ENCODE results near the gene RTTN. TPM values are rescaled to one million over a fixed set of nuclear protein-coding genes. Genes with fewer than 3 reads are reported as not detected.

RTTN gene
- total and polyA plus RNA-seq, 2 donors, result 8.1 to 15.7 TPM

GRCh38 chr18:70068981-70069380, 136.5 kb downstream of the RTTN start:
- no peaks in the 10 kb centered on the region for H3K27me3 ChIP-seq (ENCODE audit: control insufficient read depth in 2 of 2, insufficient read depth in 1 of 2, low read length in 1 of 2)
- no peak overlapping the region for H3K4me3 ChIP-seq (ENCODE audit: low read length in 2 of 2)
- no peaks in the 10 kb centered on the region for H3K9me3 ChIP-seq (ENCODE audit: control insufficient read depth in 2 of 2, insufficient read depth in 1 of 2, low read length in 1 of 2)
- no peaks in the 10 kb centered on the region for H3K4me1 ChIP-seq (ENCODE audit: control insufficient read depth in 2 of 2, insufficient read depth in 2 of 2, low read length in 2 of 2)
- no peak for DNase-seq (ENCODE audit: low read depth in 6 of 9, low spot score in 9 of 9)
- H3K36me3 ChIP-seq (ENCODE audit: control insufficient read depth in 2 of 2, insufficient read depth in 2 of 2, low read length in 1 of 2), result peaks cover 0 to 4% of the 10 kb centered on the region in 2 donors
- H3K27ac ChIP-seq (ENCODE audit: low read depth in 1 of 2, low read length in 1 of 2), result no peak overlapping the region

DNA sequence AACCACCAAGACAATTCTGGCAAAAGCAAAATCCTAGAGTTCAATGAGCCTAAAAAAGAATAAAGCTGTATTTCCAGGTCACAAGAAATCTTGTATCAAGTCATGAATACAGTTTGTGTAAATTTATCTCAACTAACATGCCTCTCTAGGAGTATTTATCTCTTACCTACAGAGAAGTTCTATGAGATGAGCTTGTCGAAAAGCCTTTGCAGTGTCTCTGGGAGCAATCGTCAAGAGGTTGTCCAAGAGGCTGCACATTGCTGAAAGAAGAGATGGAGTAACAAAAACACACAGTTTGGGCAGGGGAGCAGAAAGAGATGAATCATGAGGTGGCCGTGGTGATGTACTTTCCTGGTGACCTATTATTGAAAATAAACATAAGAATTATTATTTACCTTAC, 145.8 kb downstream of the RTTN start:
- WGBS, result over 99% methylated on average over 3 of the region's 3 CpGs
- H3K4me3 ChIP-seq (ENCODE audit: low read length in 2 of 2), result no peak overlapping the region
- H3K36me3 ChIP-seq (ENCODE audit: control insufficient read depth in 2 of 2, insufficient read depth in 2 of 2, low read length in 1 of 2), result peaks cover 7 to 22% of the 10 kb centered on the region in 2 donors
- H3K4me1 ChIP-seq (ENCODE audit: control insufficient read depth in 2 of 2, insufficient read depth in 2 of 2, low read length in 2 of 2), result no peaks in the 10 kb centered on the region
- H3K27ac ChIP-seq (ENCODE audit: low read depth in 1 of 2, low read length in 1 of 2), result no peak overlapping the region
- DNase-seq (ENCODE audit: low read depth in 6 of 9, low spot score in 9 of 9), result no peak
- H3K9me3 ChIP-seq (ENCODE audit: control insufficient read depth in 2 of 2, insufficient read depth in 1 of 2, low read length in 1 of 2), result no peaks in the 10 kb centered on the region
- no peaks in the 10 kb centered on the region for H3K27me3 ChIP-seq (ENCODE audit: control insufficient read depth in 2 of 2, insufficient read depth in 1 of 2, low read length in 1 of 2)

DNA sequence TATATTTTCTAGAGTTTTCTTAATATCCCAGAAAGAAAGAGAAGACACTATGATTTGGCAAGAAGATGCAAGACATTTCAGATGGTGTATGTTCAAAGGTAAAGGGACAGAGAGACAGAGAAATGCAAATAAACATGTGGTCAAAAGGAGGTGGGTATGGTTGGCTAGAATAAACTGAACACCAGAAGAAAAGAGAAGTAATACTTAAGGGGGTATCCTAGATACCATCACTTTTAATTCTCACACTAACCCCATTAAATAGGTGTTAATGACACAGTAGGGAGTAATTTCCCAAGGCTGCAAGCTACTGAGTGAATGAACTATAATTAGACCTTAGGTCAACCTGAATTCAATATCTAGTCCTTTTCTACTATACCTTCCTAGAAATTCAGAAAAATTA, 146.6 kb downstream of the RTTN start:
- Histone ChIP-seq H3K27ac (ENCODE audit: low read depth in 1 of 2, low read length in 1 of 2) (no peak overlapping the region), H3K36me3 (ENCODE audit: control insufficient read depth in 2 of 2, insufficient read depth in 2 of 2, low read length in 1 of 2) (peaks cover 7 to 24% of the 10 kb centered on the region in 2 donors), H3K4me3 (ENCODE audit: low read length in 2 of 2) (no peak overlapping the region), H3K4me1 (ENCODE audit: control insufficient read depth in 2 of 2, insufficient read depth in 2 of 2, low read length in 2 of 2) (no peaks in the 10 kb centered on the region), H3K27me3 (ENCODE audit: control insufficient read depth in 2 of 2, insufficient read depth in 1 of 2, low read length in 1 of 2) (no peaks in the 10 kb centered on the region), H3K9me3 (ENCODE audit: control insufficient read depth in 2 of 2, insufficient read depth in 1 of 2, low read length in 1 of 2) (no peaks in the 10 kb centered on the region)
- DNase-seq (ENCODE audit: low read depth in 6 of 9, low spot score in 9 of 9), result no peak

- Histone ChIP-seq H3K36me3 (ENCODE audit: control insufficient read depth in 2 of 2, insufficient read depth in 2 of 2, low read length in 1 of 2) (peaks cover 6% of the 10 kb centered on the region in 2 donors), H3K27me3 (ENCODE audit: control insufficient read depth in 2 of 2, insufficient read depth in 1 of 2, low read length in 1 of 2) (no peaks in the 10 kb centered on the region), H3K9me3 (ENCODE audit: control insufficient read depth in 2 of 2, insufficient read depth in 1 of 2, low read length in 1 of 2) (no peaks in the 10 kb centered on the region), H3K4me3 (ENCODE audit: low read length in 2 of 2) (no peak overlapping the region), H3K27ac (ENCODE audit: low read depth in 1 of 2, low read length in 1 of 2) (no peak overlapping the region), H3K4me1 (ENCODE audit: control insufficient read depth in 2 of 2, insufficient read depth in 2 of 2, low read length in 2 of 2) (no peaks in the 10 kb centered on the region)
- WGBS, result 97% methylated on average over 4 of the region's 4 CpGs
- no peak for DNase-seq (ENCODE audit: low read depth in 6 of 9, low spot score in 9 of 9)
Observed at GRCh38 chr18:70047931-70048603, 157.4 kb downstream of the RTTN start.

DNA sequence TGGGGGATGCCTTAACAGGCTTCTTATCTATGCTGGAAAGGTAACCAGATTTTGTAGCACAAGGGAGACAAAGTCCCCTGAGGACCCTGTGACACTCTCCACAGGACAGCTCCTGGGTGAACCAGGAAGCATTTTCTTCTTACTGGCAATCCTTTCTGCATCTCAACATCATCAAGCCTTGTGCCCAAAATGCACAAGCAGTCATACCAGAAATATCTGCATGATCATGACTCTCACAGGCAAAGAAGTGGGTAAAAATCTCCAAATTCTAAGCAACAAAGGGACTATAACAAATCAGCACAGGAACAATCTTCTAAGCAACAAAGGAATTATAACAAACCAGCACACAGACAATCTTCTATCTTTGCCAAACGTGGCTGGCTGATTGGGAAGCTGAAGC, 158.7 kb downstream of the RTTN start:
- Histone ChIP-seq H3K27ac (ENCODE audit: low read depth in 1 of 2, low read length in 1 of 2) (no peak overlapping the region), H3K36me3 (ENCODE audit: control insufficient read depth in 2 of 2, insufficient read depth in 2 of 2, low read length in 1 of 2) (peaks cover 3 to 6% of the 10 kb centered on the region in 2 donors), H3K27me3 (ENCODE audit: control insufficient read depth in 2 of 2, insufficient read depth in 1 of 2, low read length in 1 of 2) (no peaks in the 10 kb centered on the region), H3K9me3 (ENCODE audit: control insufficient read depth in 2 of 2, insufficient read depth in 1 of 2, low read length in 1 of 2) (no peaks in the 10 kb centered on the region), H3K4me3 (ENCODE audit: low read length in 2 of 2) (no peak overlapping the region), H3K4me1 (ENCODE audit: control insufficient read depth in 2 of 2, insufficient read depth in 2 of 2, low read length in 2 of 2) (no peaks in the 10 kb centered on the region)
- no peak for DNase-seq (ENCODE audit: low read depth in 6 of 9, low spot score in 9 of 9)
- WGBS, result 96% methylated on average over 1 of the region's 1 CpG

DNA sequence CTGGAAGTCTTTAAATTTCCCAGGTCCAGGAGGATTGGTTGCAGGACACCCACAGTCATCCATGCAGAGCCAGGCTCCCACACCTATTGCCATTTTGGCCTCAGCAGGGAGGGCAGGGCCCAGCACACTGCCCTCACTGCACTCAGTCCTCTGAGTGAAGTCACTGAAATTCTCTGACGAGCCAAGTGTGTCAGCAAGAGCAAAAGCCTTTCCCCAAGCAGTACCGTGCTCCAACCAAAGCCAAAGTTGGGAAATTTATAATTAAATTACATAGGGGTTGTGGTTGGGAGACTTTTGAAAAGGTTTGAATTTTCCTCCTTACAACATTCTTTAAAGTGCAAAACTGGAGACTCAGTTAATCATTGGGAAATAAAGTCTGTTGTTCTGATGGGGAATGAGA, 159.3 kb downstream of the RTTN start:
- peaks cover 1 to 6% of the 10 kb centered on the region in 2 donors for H3K36me3 ChIP-seq (ENCODE audit: control insufficient read depth in 2 of 2, insufficient read depth in 2 of 2, low read length in 1 of 2)
- H3K4me3 ChIP-seq (ENCODE audit: low read length in 2 of 2), result no peak overlapping the region
- H3K27me3 ChIP-seq (ENCODE audit: control insufficient read depth in 2 of 2, insufficient read depth in 1 of 2, low read length in 1 of 2), result no peaks in the 10 kb centered on the region
- 96% methylated on average over 2 of the region's 2 CpGs for whole genome bisulfite sequencing
- H3K4me1 ChIP-seq (ENCODE audit: control insufficient read depth in 2 of 2, insufficient read depth in 2 of 2, low read length in 2 of 2), result no peaks in the 10 kb centered on the region
- H3K27ac ChIP-seq (ENCODE audit: low read depth in 1 of 2, low read length in 1 of 2), result no peak overlapping the region
- H3K9me3 ChIP-seq (ENCODE audit: control insufficient read depth in 2 of 2, insufficient read depth in 1 of 2, low read length in 1 of 2), result no peaks in the 10 kb centered on the region
- DNase-seq (ENCODE audit: low read depth in 6 of 9, low spot score in 9 of 9), result no peak

- Histone ChIP-seq H3K4me3 (ENCODE audit: low read length in 2 of 2) (no peak overlapping the region), H3K27me3 (ENCODE audit: control insufficient read depth in 2 of 2, insufficient read depth in 1 of 2, low read length in 1 of 2) (no peaks in the 10 kb centered on the region), H3K36me3 (ENCODE audit: control insufficient read depth in 2 of 2, insufficient read depth in 2 of 2, low read length in 1 of 2) (peaks cover 0 to 3% of the 10 kb centered on the region in 2 donors), H3K27ac (ENCODE audit: low read depth in 1 of 2, low read length in 1 of 2) (no peak overlapping the region), H3K9me3 (ENCODE audit: control insufficient read depth in 2 of 2, insufficient read depth in 1 of 2, low read length in 1 of 2) (no peaks in the 10 kb centered on the region), H3K4me1 (ENCODE audit: control insufficient read depth in 2 of 2, insufficient read depth in 2 of 2, low read length in 2 of 2) (no peaks in the 10 kb centered on the region)
- WGBS, result 81% methylated on average over 4 of the region's 4 CpGs
- no peak for DNase-seq (ENCODE audit: low read depth in 6 of 9, low spot score in 9 of 9)
Observed at GRCh38 chr18:70044632-70045031, 160.9 kb downstream of the RTTN start.

DNA sequence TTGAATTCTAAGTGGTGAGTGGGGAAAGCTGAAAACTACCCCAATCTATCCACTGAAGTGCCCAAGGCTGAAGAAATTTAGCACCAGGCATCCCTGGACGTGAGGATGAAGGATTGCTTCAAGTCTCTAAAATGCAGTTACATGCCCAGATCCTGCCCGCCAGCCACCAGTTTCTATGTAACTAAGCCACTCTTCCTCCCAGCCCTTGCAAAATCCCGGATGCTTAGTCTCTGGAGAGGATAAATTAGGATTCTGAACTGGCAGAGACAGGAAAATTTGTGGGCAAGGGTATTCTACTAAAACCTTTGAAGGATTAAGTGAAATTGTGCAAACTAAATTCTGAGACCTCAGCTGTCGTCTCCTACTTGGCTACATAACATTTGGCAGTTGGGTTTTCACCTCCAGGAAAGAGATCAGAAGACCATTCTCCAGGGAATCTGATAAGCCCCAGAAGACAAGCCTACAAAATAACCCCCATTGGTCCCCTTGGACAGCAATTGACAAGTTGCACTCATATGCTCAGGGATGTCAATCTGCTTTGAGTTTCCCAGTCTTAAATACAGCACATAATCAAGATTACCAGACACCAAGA, 163.9 kb downstream of the RTTN start:
- Histone ChIP-seq H3K4me1 (ENCODE audit: control insufficient read depth in 2 of 2, insufficient read depth in 2 of 2, low read length in 2 of 2) (no peaks in the 10 kb centered on the region), H3K4me3 (ENCODE audit: low read length in 2 of 2) (no peak overlapping the region), H3K9me3 (ENCODE audit: control insufficient read depth in 2 of 2, insufficient read depth in 1 of 2, low read length in 1 of 2) (peaks cover 0 to 6% of the 10 kb centered on the region in 2 donors), H3K27me3 (ENCODE audit: control insufficient read depth in 2 of 2, insufficient read depth in 1 of 2, low read length in 1 of 2) (no peaks in the 10 kb centered on the region), H3K36me3 (ENCODE audit: control insufficient read depth in 2 of 2, insufficient read depth in 2 of 2, low read length in 1 of 2) (peaks cover 7 to 17% of the 10 kb centered on the region in 2 donors), H3K27ac (ENCODE audit: low read depth in 1 of 2, low read length in 1 of 2) (no peak overlapping the region)
- no peak for DNase-seq (ENCODE audit: low read depth in 6 of 9, low spot score in 9 of 9)
- 97% methylated on average over 4 of the region's 4 CpGs for WGBS

DNA sequence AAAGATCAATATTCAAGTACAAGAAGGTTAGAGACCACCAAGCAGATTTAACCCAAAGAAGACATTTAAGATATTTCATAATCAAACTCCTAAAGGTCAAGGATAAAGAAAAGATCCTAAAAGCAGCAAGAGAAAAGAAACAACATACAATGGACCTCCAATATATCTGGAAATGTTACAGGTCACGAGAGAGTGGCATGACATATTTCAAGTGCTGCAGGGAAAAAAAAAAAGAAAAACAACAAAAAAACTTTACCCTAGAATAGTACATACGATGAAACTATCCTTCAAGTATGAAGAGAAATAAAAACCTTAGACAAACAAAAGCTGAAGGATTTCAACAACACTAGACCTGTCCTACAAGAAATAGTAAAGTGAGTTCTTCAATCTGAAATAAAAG, 166.3 kb downstream of the RTTN start:
- Histone ChIP-seq H3K4me1 (ENCODE audit: control insufficient read depth in 2 of 2, insufficient read depth in 2 of 2, low read length in 2 of 2) (no peaks in the 10 kb centered on the region), H3K27me3 (ENCODE audit: control insufficient read depth in 2 of 2, insufficient read depth in 1 of 2, low read length in 1 of 2) (no peaks in the 10 kb centered on the region), H3K4me3 (ENCODE audit: low read length in 2 of 2) (no peak overlapping the region), H3K36me3 (ENCODE audit: control insufficient read depth in 2 of 2, insufficient read depth in 2 of 2, low read length in 1 of 2) (peaks cover 10 to 21% of the 10 kb centered on the region in 2 donors), H3K27ac (ENCODE audit: low read depth in 1 of 2, low read length in 1 of 2) (no peak overlapping the region), H3K9me3 (ENCODE audit: control insufficient read depth in 2 of 2, insufficient read depth in 1 of 2, low read length in 1 of 2) (peaks cover 0 to 6% of the 10 kb centered on the region in 2 donors)
- WGBS, result 95% methylated on average over 2 of the region's 2 CpGs
- no peak for DNase-seq (ENCODE audit: low read depth in 6 of 9, low spot score in 9 of 9)
